Motor neuron (in vitro differentiated cells): ENCODE results near the gene C4orf51. TPM values are rescaled to one million over a fixed set of nuclear protein-coding genes. Genes with fewer than 3 reads are reported as not detected.

Experiments used
- ATAC-seq, 8 experiments: fragments of 200-7000 bp; cut with Tn5 transposase; replicated peaks in 6 of 8; 2 replicates each; pipeline ENCODE4 v1.8.0; 2021; ENCODE audit warnings: mild to moderate bottlenecking in 8 of 8, moderate library complexity in 8 of 8
- H3K27ac ChIP-seq, 2 donors: fragments of 250-450 bp; sonication (Bioruptor Pico); 2 replicates each; pipeline ENCODE4 v1.9.0; 2021; ENCODE audit warnings: antibody characterized with exemption in 2 of 2, mild to moderate bottlenecking in 2 of 2, moderate library complexity in 1 of 2
- H3K4me1 ChIP-seq, 2 donors: fragments of 250-450 bp; sonication (Bioruptor Pico); replicated peaks in 1 of 2; 2 replicates each; pipeline ENCODE4 v1.6.1; 2021; ENCODE audit warnings: antibody characterized with exemption in 2 of 2, mild to moderate bottlenecking in 2 of 2, moderate library complexity in 1 of 2
- H3K4me3 ChIP-seq, 5 donors: fragments of 250-450 bp; sonication (Bioruptor Pico); 2 replicates each; pipeline ENCODE4 v1.9.0; 2021; ENCODE audit warnings: antibody characterized with exemption in 5 of 5, mild to moderate bottlenecking in 5 of 5, moderate library complexity in 4 of 5
- WGBS, 10 experiments: fragments of 450-650 bp; shearing (Covaris generic); methylation state at CpG; one replicate each; pipeline ENCODE4 v1.0.0; 2022; 5-methylcytosine and 5-hydroxymethylcytosine counted together
- in situ Hi-C, 9 experiments: fragments of 400-800 bp; cut with MboI; loops; one replicate each; pipeline ENCODE4 v1.15.0; 2021; ENCODE audit warnings: low sequenced_read_pairs in 9 of 9, low pct_unique_long_range_greater_than_20kb in 2 of 9; ENCODE audit not compliant: unreplicated experiment in 9 of 9
- total RNA-seq, 8 experiments: library from RNA; unstranded; fragments of 300-600 nt; gene quantifications; 2 replicates each; pipeline versions ENCODE4 v1.2.3 to v1.2.4, GENCODE V29; 2022

Gene C4orf51
- total RNA-seq, 8 experiments from 2014 or later: not detected

DNA sequence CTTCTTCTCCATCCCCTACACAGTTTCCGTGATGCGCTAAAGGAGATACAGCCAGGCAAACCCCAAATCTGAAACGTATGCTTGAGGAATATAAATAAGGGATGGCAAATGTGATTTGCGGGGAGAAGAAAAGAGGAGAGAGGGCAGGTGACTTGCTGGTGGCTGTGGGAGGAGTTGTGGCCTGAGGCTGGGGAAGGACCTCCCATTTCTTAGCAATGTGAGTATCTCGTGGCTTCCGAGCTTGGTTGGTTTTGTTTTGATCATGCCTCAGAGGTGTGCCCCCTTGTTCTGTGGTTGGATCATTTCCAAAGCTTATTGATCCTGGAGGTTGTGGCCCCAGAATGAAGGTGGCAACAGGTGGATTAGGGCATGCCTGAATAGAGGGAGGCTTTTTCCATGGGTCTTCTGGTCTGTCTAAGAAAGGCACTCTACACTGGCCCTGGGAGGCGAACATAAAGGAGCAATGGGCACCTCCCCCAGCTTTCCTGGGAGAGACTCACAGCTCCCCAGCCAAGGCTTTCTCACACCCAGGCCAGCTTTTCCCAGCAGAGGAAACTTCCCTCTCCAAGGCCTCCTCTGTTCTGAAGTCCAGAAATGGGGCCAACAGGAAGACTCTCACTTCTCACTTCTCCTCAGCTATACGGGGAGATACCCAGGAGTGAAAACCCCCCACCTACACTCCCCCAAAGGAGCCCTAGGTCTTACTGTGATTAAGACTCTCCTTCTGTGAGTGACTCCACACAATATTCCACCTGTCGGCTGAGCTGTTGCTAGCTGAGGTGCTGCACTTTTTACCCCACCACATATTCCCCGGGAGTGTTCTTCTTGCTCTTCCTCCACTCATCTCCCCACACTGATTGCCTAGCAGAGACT is 40.0 kb downstream of the C4orf51 start:
- H3K4me1 ChIP-seq: peaks cover 0 to 7% of the 10 kb centered on the region in 2 donors
- 24 to 100% (median 72%) methylated on average over 1 to 6 of the region's 10 CpGs; no CpG with 5 or more reads in 2 of the 10 experiments for WGBS, 10 experiments
- no peak overlapping the region for H3K27ac ChIP-seq
- in situ Hi-C loops: no loop called here
- no peak for ATAC-seq
- H3K4me3 ChIP-seq: no peak overlapping the region

DNA sequence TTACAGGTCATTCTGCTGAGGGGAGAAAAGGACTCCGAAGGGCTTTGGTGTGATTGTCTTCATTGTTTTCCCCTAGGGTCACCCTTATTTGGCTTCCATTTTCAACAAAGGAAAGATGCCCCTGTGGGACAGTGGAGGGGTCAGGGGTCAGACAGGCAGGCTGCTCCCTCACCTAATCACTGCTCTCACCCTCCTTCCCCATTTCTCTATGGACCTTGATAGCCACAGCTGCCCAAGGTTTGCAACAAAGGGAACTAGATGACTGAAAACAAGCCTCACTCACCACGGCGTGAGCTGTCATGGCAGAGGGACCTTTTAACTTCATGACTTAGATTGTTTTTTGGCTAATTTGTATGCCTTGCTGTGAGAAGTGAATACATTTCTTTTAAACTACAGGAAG is 40.7 kb downstream of the C4orf51 start:
- 33 to 100% (median 83%) methylated on average over 1 to 3 of the region's 3 CpGs; no CpG with 5 or more reads in 3 of the 10 experiments for WGBS, 10 experiments
- peaks cover 0 to 7% of the 10 kb centered on the region in 2 donors for H3K4me1 ChIP-seq
- H3K4me3 ChIP-seq: no peak overlapping the region
- in situ Hi-C loops: no loop called here
- ATAC-seq: no peak
- no peak overlapping the region for H3K27ac ChIP-seq

GRCh38 chr4:145722561-145722960 is 42.6 kb downstream of the C4orf51 start:
- Histone ChIP-seq H3K27ac (no peak overlapping the region), H3K4me1 (no peaks in the 10 kb centered on the region), H3K4me3 (no peak overlapping the region)
- WGBS, 10 experiments: 43 to 100% (median 100%) methylated on average over 1 of the region's 1 CpG; no CpG with 5 or more reads in 5 of the 10 experiments
- in situ Hi-C loops: no loop called here
- no peak for ATAC-seq

- H3K4me3 ChIP-seq: no peak overlapping the region
- H3K27ac ChIP-seq: no peak overlapping the region
- no peaks in the 10 kb centered on the region for H3K4me1 ChIP-seq
- no peak for ATAC-seq
- 69 to 100% (median 91%) methylated on average over 1 to 2 of the region's 2 CpGs; no CpG with 5 or more reads in 4 of the 10 experiments for WGBS, 10 experiments
- in situ Hi-C loops: no loop called here
Measured at GRCh38 chr4:145723336-145723735, 43.4 kb downstream of the C4orf51 start.

DNA sequence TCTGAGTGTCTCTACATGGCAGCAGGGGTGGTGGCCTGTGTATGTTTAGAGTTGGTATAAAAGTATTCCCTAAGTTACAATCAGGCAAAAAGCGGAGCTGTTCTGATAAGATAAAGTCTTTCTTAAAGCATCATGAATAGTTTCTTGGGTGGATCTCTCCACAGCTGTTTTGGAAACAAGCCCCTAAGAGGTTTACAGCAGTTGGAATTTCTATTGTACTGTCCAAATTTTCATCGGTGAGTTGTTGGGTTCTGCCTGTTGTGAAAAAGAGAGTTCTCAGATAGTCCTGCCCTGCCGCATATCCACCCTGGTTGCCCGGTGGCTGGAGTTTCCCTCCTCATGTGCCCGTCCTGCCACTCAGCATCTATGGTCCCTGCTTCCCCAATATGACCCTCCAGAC is 50.1 kb downstream of the C4orf51 start:
- no peak overlapping the region for H3K27ac ChIP-seq

GRCh38 chr4:145731028-145731427 is 51.1 kb downstream of the C4orf51 start:
- WGBS, 10 experiments: 71 to 100% (median 83%) methylated on average over 1 of the region's 1 CpG; no CpG with 5 or more reads in 7 of the 10 experiments
- Histone ChIP-seq H3K4me3 (no peak overlapping the region), H3K4me1 (peaks cover 12 to 31% of the 10 kb centered on the region in 2 donors), H3K27ac (no peak overlapping the region)
- in situ Hi-C loops: loop anchor here in 1 of 9 experiments (25.0 kb wide), 1 partner anchor 519 kb away; no protein-coding TSS in a partner anchor
- ATAC-seq: peak in 1 of 8 experiments; percentile 0

More for the DNA sequence above, 50.1 kb downstream of the C4orf51 start:
- Histone ChIP-seq H3K4me1 (peaks cover 8 to 22% of the 10 kb centered on the region in 2 donors), H3K4me3 (no peak overlapping the region)
- in situ Hi-C loops: loop anchor here in 1 of 9 experiments (25.0 kb wide), 1 partner anchor 518 kb away; no protein-coding TSS in a partner anchor
- no peak for ATAC-seq
- 60 to 100% (median 89%) methylated on average over 1 to 5 of the region's 5 CpGs; no CpG with 5 or more reads in 1 of the 10 experiments for WGBS, 10 experiments

DNA sequence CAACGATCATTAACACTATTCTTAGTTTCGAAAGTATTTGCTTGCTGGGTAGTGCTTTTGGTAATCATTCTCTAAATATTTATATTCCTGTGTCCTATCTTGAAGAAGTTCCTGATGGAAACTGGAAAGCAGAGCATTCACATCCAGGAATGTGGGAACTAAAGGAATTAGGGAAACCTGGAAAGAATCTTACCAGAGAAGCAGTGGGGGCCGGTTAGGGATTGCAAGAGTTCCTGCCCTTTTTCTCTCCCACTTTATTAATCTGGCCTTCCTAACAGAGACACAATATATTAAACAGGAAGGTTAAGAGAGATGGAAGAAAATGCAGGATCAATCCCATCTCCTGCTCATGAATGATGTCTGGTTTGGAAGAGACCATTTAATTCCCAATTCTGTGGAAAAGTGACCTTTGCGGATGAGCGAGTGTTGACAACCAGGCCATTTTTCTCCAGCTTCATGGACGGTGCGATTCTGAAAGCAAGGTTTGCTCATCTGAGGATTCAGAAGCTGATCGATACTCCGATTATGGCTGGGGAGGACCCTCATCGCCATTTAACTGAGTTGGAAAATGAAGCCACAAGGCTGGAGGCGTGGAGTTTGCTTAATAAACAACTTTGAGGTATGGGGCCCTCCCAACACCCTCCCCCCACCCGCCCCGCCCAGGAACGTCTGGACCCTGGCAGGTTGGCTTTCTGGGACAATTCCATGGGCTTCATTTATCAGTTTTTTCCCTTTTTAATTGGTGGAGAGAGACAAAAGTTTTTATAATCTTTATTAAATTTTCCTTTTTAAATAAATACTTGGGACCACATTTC is 52.3 kb downstream of the C4orf51 start:
- in situ Hi-C loops: loop anchor here in 1 of 9 experiments (25.0 kb wide), 1 partner anchor 520 kb away; no protein-coding TSS in a partner anchor
- Histone ChIP-seq H3K4me3 (peak overlapping the region; percentile 31 to 43 (median 38)), H3K27ac (peak overlapping the region in 1 of 2 donors; percentile 91), H3K4me1 (peaks cover 14 to 31% of the 10 kb centered on the region in 2 donors)
- WGBS, 10 experiments: 37 to 100% (median 72%) methylated on average over 1 to 10 of the region's 14 CpGs; no CpG with 5 or more reads in 2 of the 10 experiments
- no peak for ATAC-seq

DNA sequence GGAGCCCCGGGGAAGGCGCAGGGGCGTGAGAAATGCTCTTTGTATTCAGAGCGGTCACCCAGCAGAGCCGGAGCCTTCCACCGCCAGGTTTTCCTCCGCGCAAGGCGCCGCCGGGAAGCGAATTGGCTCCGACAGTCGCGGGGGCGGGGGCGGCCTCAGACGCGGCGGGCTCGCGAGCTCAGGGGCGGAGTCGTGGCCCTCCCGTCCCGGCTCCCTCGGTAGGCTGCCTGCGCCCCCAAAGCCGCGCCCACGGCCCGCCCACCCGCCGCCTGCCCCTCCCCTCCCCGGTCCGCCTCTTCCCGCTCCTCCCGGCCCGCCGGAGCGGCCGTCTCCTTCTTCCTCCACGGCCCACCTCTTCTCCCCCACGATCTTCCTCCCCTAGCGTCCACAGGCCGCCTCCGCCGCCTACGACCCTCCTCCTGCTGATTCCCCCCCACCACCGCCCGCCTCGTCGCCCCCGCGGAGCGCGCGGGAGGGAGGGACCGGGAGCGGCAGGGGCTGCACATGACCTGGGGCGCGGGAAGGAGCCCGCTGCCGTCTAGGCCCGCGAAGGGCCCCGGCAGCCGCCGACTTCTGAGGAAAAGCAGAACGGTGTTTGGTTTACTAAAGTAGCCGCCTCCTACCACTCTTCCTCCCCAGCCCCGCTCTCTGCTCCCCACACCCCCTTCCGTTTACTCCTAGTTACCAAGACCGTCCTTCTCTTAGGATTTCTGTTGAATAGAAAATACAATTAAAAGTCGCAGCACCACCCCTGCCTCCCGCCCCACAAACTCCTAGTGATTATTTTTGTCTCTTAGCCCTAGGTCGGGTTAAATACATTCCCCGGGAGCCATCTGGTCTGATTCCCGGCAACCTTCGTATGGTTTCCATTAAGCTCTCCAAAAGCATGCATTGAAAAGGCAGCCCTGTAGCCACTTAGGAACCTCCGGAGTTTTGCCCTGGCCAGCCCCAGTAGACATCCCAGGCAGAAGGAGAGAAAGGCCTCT is 53.2 kb downstream of the C4orf51 start:
- Histone ChIP-seq H3K4me1 (peaks cover 14 to 31% of the 10 kb centered on the region in 2 donors), H3K4me3 (peak overlapping the region; percentile 31 to 43 (median 38)), H3K27ac (peak overlapping the region; percentile 18 to 91)
- 0 to 38% (median 7%) methylated on average over 1 to 6 of the region's 81 CpGs; no CpG with 5 or more reads in 3 of the 10 experiments for WGBS, 10 experiments
- ATAC-seq: peak; percentile 50 to 88 (median 75)
- in situ Hi-C loops: loop anchor here in 1 of 9 experiments (25.0 kb wide), 1 partner anchor 521 kb away; no protein-coding TSS in a partner anchor

DNA sequence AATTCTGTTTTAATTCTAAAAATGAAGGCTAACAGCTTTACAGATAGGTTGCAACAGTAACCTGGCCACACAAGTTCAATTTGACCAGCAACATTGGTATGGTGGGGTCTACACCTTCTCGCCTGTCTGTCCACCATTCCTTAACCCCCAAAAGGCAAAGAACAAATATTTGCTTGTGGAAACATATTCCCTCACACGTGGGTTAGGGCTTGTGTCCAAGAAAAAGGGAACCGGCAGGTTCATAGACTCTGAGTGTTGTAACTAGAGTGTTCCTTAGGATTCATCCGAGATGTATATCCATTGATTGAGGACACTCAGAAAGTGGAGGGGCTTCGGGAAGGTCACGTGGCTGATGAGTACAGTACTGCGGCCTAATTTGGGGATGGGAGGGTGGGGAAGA is 54.1 kb downstream of the C4orf51 start:
- 2 to 100% (median 100%) methylated on average over 1 to 6 of the region's 7 CpGs; no CpG with 5 or more reads in 3 of the 10 experiments for WGBS, 10 experiments
- H3K4me1 ChIP-seq: peaks cover 14 to 31% of the 10 kb centered on the region in 2 donors
- no peak for ATAC-seq
- peak overlapping the region in 1 of 2 donors; percentile 91 for H3K27ac ChIP-seq
- in situ Hi-C loops: loop anchor here in 1 of 9 experiments (25.0 kb wide), 1 partner anchor 522 kb away; no protein-coding TSS in a partner anchor
- no peak overlapping the region for H3K4me3 ChIP-seq

DNA sequence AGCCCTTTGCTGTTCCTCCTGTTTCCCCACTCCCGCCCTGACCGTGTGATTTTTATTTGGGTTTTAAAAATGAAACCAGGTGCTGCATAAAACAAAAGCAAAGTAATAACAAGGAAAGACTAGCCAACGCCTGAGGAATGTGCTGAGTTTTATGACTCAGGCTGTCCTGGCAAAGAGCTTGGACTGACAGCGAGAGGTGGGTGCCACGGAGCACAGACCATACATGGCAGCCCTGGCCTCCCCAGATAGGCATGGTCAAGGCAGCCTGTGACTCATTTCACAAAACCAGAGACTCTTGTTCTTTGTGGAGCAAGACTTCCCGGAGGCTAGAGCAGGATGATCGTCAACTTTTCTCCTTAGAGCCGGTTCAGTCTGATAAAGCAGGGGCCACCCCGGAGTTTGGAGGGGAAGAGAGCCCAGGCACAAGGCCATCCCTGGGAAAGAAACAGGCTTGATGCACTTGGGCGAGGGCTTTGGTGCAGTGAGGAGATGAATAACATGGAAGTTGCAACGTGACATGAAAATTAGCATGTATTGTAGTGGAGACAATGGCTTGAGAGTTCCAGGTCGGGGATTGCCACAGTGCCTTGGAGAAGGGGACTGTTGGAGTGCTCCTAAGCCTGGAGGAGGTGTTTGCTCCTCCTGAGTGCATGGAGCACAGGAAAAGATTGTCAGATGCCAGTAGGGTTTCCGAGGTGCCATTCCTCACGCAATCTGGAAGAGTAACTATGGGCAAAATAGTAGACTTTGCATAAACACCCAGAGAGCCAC is 54.8 kb downstream of the C4orf51 start:
- in situ Hi-C loops: loop anchor here in 1 of 9 experiments (25.0 kb wide), 1 partner anchor 522 kb away; no protein-coding TSS in a partner anchor

GRCh38 chr4:145735347-145735675 is 55.4 kb downstream of the C4orf51 start:
- ATAC-seq: peak; percentile 23 to 61 (median 54)
- in situ Hi-C loops: loop anchor here in 1 of 9 experiments (25.0 kb wide), 1 partner anchor 523 kb away; no protein-coding TSS in a partner anchor
- 0 to 58% (median 21%) methylated on average over 1 to 2 of the region's 2 CpGs; no CpG with 5 or more reads in 3 of the 10 experiments for WGBS, 10 experiments
- Histone ChIP-seq H3K4me3 (no peak overlapping the region), H3K4me1 (peaks cover 14 to 31% of the 10 kb centered on the region in 2 donors), H3K27ac (no peak overlapping the region)

More for the DNA sequence above, 54.8 kb downstream of the C4orf51 start:
- Histone ChIP-seq H3K4me3 (no peak overlapping the region), H3K27ac (peak overlapping the region; percentile 50 to 76), H3K4me1 (peaks cover 14 to 31% of the 10 kb centered on the region in 2 donors)
- WGBS, 10 experiments: 0 to 100% (median 27%) methylated on average over 2 to 8 of the region's 14 CpGs; no CpG with 5 or more reads in 2 of the 10 experiments
- ATAC-seq: peak in 7 of 8 experiments; percentile 45 to 67 (median 51)
